SK-N-SH (cell line): ENCODE measurements around the gene CRELD2. TPM values are rescaled to one million over a fixed set of nuclear protein-coding genes. Genes with fewer than 3 reads are reported as not detected.

Experiments used
- CTCF ChIA-PET: fragments of 300-600, 350-600 bp; formaldehyde crosslinking; extraction: SDS; loops from one replicate; lab custom pipeline; 2021; lab: Yijun Ruan, JAX
- POLR2A ChIA-PET: fragments of 350-600 bp; sonication (Branson Sonifier 250); formaldehyde crosslinking; extraction: SDS; loops from one replicate; lab custom pipeline; 2020; ENCODE audit warnings: antibody characterized with exemption, inconsistent platforms; lab: Yijun Ruan, JAX
- DNase-seq: peaks from one replicate; pipeline ENCODE4 v3.0.0; 2012
- H2AFZ ChIP-seq: fragments of 200-600 bp; sonication (generic); 2 replicates; pipeline ENCODE4 v1.8.1; 2016; ENCODE audit warnings: antibody characterized with exemption, mild to moderate bottlenecking, low read depth
- H3F3A ChIP-seq: fragments of 200-600 bp; sonication (generic); replicated peaks from 2 replicates; pipeline ENCODE3; 2016; ENCODE audit warnings: antibody characterized with exemption, mild to moderate bottlenecking; ENCODE audit not compliant: insufficient read depth
- H3K27ac ChIP-seq, 2 experiments: fragments of 200-500 bp in 1 of 2; fragments of 200-600 bp in 1 of 2; sonication (Bioruptor generic) in 1 of 2; sonication (generic), shearing (Covaris generic) in 1 of 2; 2 replicates each; pipeline versions ENCODE4 v1.5.1 to v1.6.1; 2014 to 2016; ENCODE audit warnings: low read depth in 2 of 2, inconsistent platforms in 1 of 2, low read length in 1 of 2, mild to moderate bottlenecking in 1 of 2, mixed read lengths in 1 of 2
- H3K27me3 ChIP-seq: fragments of 200-600 bp; sonication (generic), shearing (Covaris generic); 2 replicates; pipeline ENCODE4 v1.6.1; 2016; ENCODE audit warnings: mixed run types; ENCODE audit not compliant: insufficient read depth
- H3K36me3 ChIP-seq, 2 experiments: fragments of 200-500 bp in 1 of 2; fragments of 200-600 bp in 1 of 2; sonication (Bioruptor generic) in 1 of 2; sonication (generic) in 1 of 2; replicated peaks in 1 of 2; 2 replicates each; pipeline versions ENCODE3 to v1.5.1; 2014 to 2016; ENCODE audit warnings: low read length in 1 of 2, mild to moderate bottlenecking in 1 of 2; ENCODE audit not compliant: insufficient read depth in 2 of 2, control insufficient read depth in 1 of 2
- H3K4me1 ChIP-seq, 2 experiments: fragments of 200-500 bp in 1 of 2; fragments of 200-600 bp in 1 of 2; sonication (Bioruptor generic) in 1 of 2; sonication (generic), shearing (Covaris generic) in 1 of 2; 2 replicates each; pipeline versions ENCODE4 v1.5.1 to v1.6.1; 2014 to 2016; ENCODE audit warnings: low read depth in 1 of 2, low read length in 1 of 2, mixed run types in 1 of 2; ENCODE audit not compliant: insufficient read depth in 2 of 2, control insufficient read depth in 1 of 2
- H3K4me2 ChIP-seq: fragments of 200-600 bp; sonication (generic), shearing (Covaris generic); 2 replicates; pipeline ENCODE4 v1.6.1; 2017; ENCODE audit warnings: mixed run types
- H3K4me3 ChIP-seq, 2 experiments: fragments of 200-500 bp in 1 of 2; fragments of 200-600 bp in 1 of 2; sonication (Bioruptor generic) in 1 of 2; sonication (generic), shearing (Covaris generic) in 1 of 2; 2 replicates each; pipeline versions ENCODE4 v1.5.1 to v1.8.1; 2014 to 2016; ENCODE audit warnings: low read depth in 2 of 2, inconsistent platforms in 1 of 2, low read length in 1 of 2, mild to moderate bottlenecking in 1 of 2, mixed read lengths in 1 of 2, moderate library complexity in 1 of 2
- H3K79me2 ChIP-seq: fragments of 200-600 bp; sonication (generic); 2 replicates; pipeline ENCODE4 v1.8.1; 2017; ENCODE audit warnings: mild to moderate bottlenecking; ENCODE audit not compliant: insufficient read depth
- H3K9ac ChIP-seq: fragments of 200-600 bp; sonication (generic); 2 replicates; pipeline ENCODE4 v1.6.1; 2017; ENCODE audit warnings: mixed run types
- H3K9me2 ChIP-seq: fragments of 200-600 bp; sonication (generic); 2 replicates; pipeline ENCODE4 v1.6.1; 2017; ENCODE audit warnings: mixed run types
- H3K9me3 ChIP-seq: fragments of 200-600 bp; sonication (generic); 2 replicates; pipeline ENCODE4 v1.6.1; 2017; ENCODE audit warnings: mixed run types, mild to moderate bottlenecking, moderate library complexity
- H4K20me1 ChIP-seq: fragments of 200-600 bp; sonication (generic); 2 replicates; pipeline ENCODE4 v1.6.1; 2017; ENCODE audit warnings: mild to moderate bottlenecking, mixed run types; ENCODE audit not compliant: insufficient read depth
- EP300 ChIP-seq, 2 experiments: IDR thresholded peaks; 2 replicates each; pipeline versions ENCODE4 v1.4.0 to v1.6.1; 2012; ENCODE audit warnings: borderline replicate concordance in 1 of 2, low read depth in 1 of 2, low read length in 1 of 2
- EZH2phosphoT487 ChIP-seq: fragments of 200-600 bp; sonication (generic); IDR thresholded peaks from 2 replicates; pipeline ENCODE4 v1.6.1; 2017; ENCODE audit warnings: low read depth, mixed run types, mild to moderate bottlenecking, antibody characterized with exemption, moderate library complexity, borderline replicate concordance
- FOXJ3 ChIP-seq: sonication (generic); formaldehyde crosslinking; IDR thresholded peaks from 2 replicates; pipeline ENCODE4 v1.5.1; 2020; ENCODE audit warnings: mild to moderate bottlenecking, missing genetic modification reagents
- GABPA ChIP-seq: IDR thresholded peaks from 2 replicates; pipeline ENCODE4 v1.4.0; 2012; ENCODE audit warnings: low read depth, mild to moderate bottlenecking
- JUND ChIP-seq: IDR thresholded peaks from 2 replicates; pipeline ENCODE4 v1.4.0; 2012
- MEF2A ChIP-seq: IDR thresholded peaks from 2 replicates; pipeline ENCODE4 v1.4.0; 2012; ENCODE audit warnings: low read depth, borderline replicate concordance
- MXI1 ChIP-seq: IDR thresholded peaks from 2 replicates; pipeline ENCODE4 v1.6.1; 2012; ENCODE audit warnings: mild to moderate bottlenecking, low read depth, low read length, improper control_type of control experiment
- NFIC ChIP-seq: IDR thresholded peaks from 2 replicates; pipeline ENCODE4 v1.4.0; 2012; ENCODE audit warnings: borderline replicate concordance
- NRF1 ChIP-seq: IDR thresholded peaks from 2 replicates; pipeline ENCODE4 v1.6.1; 2012; ENCODE audit warnings: low read depth, mild to moderate bottlenecking, low read length
- REST ChIP-seq: IDR thresholded peaks from 2 replicates; pipeline ENCODE4 v1.6.1; 2012; ENCODE audit warnings: mild to moderate bottlenecking, low read depth, low read length, moderate library complexity
- RXRA ChIP-seq: IDR thresholded peaks from 2 replicates; pipeline ENCODE4 v1.4.0; 2012; ENCODE audit warnings: low read depth, mild to moderate bottlenecking, borderline replicate concordance
- SMC3 ChIP-seq: IDR thresholded peaks from 2 replicates; pipeline ENCODE4 v1.6.1; 2012; ENCODE audit warnings: low read depth, low read length, improper control_type of control experiment
- TEAD4 ChIP-seq: IDR thresholded peaks from 2 replicates; pipeline ENCODE4 v1.4.0; 2012; ENCODE audit warnings: mild to moderate bottlenecking, borderline replicate concordance; ENCODE audit not compliant: insufficient read depth
- USF1 ChIP-seq: IDR thresholded peaks from 2 replicates; pipeline ENCODE4 v1.4.0; 2012; ENCODE audit warnings: low read depth, borderline replicate concordance
- USF2 ChIP-seq: fragments of 150-350 bp; IDR thresholded peaks from 2 replicates; pipeline ENCODE4 v1.6.1; 2017; ENCODE audit warnings: antibody characterized with exemption, low read length, low read depth, borderline replicate concordance
- WGBS: methylation state at CpG from one replicate; pipeline ENCODE4 v1.1.6; 2017; ENCODE audit warnings: low lambda C conversion rate; 5-methylcytosine and 5-hydroxymethylcytosine counted together
- polyA plus RNA-seq, 3 experiments: library from polyadenylated mRNA; depleted of rRNA; stranded (reverse); fragments of >200 nt; gene quantifications; 2 replicates each; pipeline ENCODE4 v1.2.3, GENCODE V29; 2012

CRELD2 gene
- polyA plus RNA-seq, 1 of the 3 experiments (the other 2 are of a cell fraction) = 113 TPM

- H3K9me2 ChIP-seq = no peaks in the 10 kb centered on the region
- no peaks in the 10 kb centered on the region for H3K36me3 ChIP-seq
- H3K27me3 ChIP-seq = no peaks in the 10 kb centered on the region
- peaks cover 0 to 15% of the 10 kb centered on the region in 2 experiments; a peak in 2 of 4 replicates for H3K4me1 ChIP-seq
- no peak overlapping the region for H3K4me2 ChIP-seq
- no peaks in the 10 kb centered on the region for H3K79me2 ChIP-seq
- H3K9ac ChIP-seq = no peak overlapping the region
- H3K4me3 ChIP-seq = no peak overlapping the region
- H3K27ac ChIP-seq = no peak overlapping the region
- no peak for DNase-seq
- TF ChIP-seq JUND = no peak
- no peak for TF ChIP-seq SMC3
- TF ChIP-seq EP300 (IDR thresholded peaks at IDR 0.05; ENCODE audit: borderline replicate concordance in 1 of 2, low read depth in 1 of 2, low read length in 1 of 2) = no peak
- TF ChIP-seq, all 33 proteins: peak for 0
- Histone ChIP-seq H3F3A (peaks cover 5% of the 10 kb centered on the region), H4K20me1 (no peaks in the 10 kb centered on the region), H3K9me3 (no peaks in the 10 kb centered on the region), H2AFZ (no peak overlapping the region)
- WGBS = 67% methylated on average over 3 of the region's 11 CpGs
- CTCF ChIA-PET = interaction anchor here (0.7 to 1.7 kb wide), 2 partner anchors 13 to 87 kb away, joined by 3 to 5 read pairs; no protein-coding TSS in a partner anchor
- POLR2A ChIA-PET = no interaction called here
Measured at GRCh38 chr22:49943405-49943765, 25.0 kb downstream of the CRELD2 start.

- Histone ChIP-seq H3F3A (peaks cover 5% of the 10 kb centered on the region), H3K4me2 (no peak overlapping the region), H3K79me2 (no peaks in the 10 kb centered on the region), H3K27me3 (no peaks in the 10 kb centered on the region), H3K27ac (no peak overlapping the region), H2AFZ (no peak overlapping the region), H3K4me1 (peaks cover 0 to 15% of the 10 kb centered on the region in 2 experiments; a peak in 2 of 4 replicates), H3K9me3 (no peaks in the 10 kb centered on the region), H3K9me2 (no peaks in the 10 kb centered on the region), H3K4me3 (no peak overlapping the region), H3K36me3 (no peaks in the 10 kb centered on the region), H4K20me1 (no peaks in the 10 kb centered on the region), H3K9ac (no peak overlapping the region)
- 82% methylated on average over 9 of the region's 25 CpGs for WGBS
- TF ChIP-seq USF2 (no peak), GABPA (no peak), REST (no peak), MXI1 (no peak), USF1 (no peak), SMC3 (no peak), MEF2A (no peak), EZH2phosphoT487 (no peak), TEAD4 (no peak), NRF1 (no peak), RXRA (no peak), NFIC (no peak), FOXJ3 (CRISPR knock-in tag) (no peak)
- DNase-seq = no peak
- POLR2A ChIA-PET = no interaction called here
- CTCF ChIA-PET = interaction anchor here (1.7 kb wide), 1 partner anchor 87 kb away, joined by 5 read pairs; no protein-coding TSS in a partner anchor
Measured at GRCh38 chr22:49943771-49944398, 25.5 kb downstream of the CRELD2 start.
